OCI-LY7 (cell line): ENCODE results near the gene RPS24.

ENCODE experiments used
- EZH2phosphoT487 ChIP-seq: fragments of 200-600 bp; sonication (generic); IDR thresholded peaks from 2 replicates; pipeline ENCODE4 v1.6.1; 2018; ENCODE audit warnings: low read depth, borderline replicate concordance, mild to moderate bottlenecking, mixed run types, antibody characterized with exemption, low read length, moderate library complexity, mixed read lengths
- TF ChIP-seq, protein P1 (sequence below): fragments of 200-600 bp; sonication (generic); conservative IDR thresholded peaks from 2 replicates; pipeline ENCODE4 v1.5.1; 2014; ENCODE audit warnings: mild to moderate bottlenecking, antibody characterized with exemption, low read length, moderate library complexity, mixed read lengths

GRCh38 chr10:78009662-78010061 lies 24.0 kb upstream of the RPS24 start:
- TF ChIP-seq, protein P1, sequence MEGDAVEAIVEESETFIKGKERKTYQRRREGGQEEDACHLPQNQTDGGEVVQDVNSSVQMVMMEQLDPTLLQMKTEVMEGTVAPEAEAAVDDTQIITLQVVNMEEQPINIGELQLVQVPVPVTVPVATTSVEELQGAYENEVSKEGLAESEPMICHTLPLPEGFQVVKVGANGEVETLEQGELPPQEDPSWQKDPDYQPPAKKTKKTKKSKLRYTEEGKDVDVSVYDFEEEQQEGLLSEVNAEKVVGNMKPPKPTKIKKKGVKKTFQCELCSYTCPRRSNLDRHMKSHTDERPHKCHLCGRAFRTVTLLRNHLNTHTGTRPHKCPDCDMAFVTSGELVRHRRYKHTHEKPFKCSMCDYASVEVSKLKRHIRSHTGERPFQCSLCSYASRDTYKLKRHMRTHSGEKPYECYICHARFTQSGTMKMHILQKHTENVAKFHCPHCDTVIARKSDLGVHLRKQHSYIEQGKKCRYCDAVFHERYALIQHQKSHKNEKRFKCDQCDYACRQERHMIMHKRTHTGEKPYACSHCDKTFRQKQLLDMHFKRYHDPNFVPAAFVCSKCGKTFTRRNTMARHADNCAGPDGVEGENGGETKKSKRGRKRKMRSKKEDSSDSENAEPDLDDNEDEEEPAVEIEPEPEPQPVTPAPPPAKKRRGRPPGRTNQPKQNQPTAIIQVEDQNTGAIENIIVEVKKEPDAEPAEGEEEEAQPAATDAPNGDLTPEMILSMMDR, result no peak
- no peak for TF ChIP-seq EZH2phosphoT487
